ENCODE results near the gene GBP1. TPM values are rescaled to one million over a fixed set of nuclear protein-coding genes. Genes with fewer than 3 reads are reported as not detected.

The GBP1 gene
- total and polyA plus RNA-seq, 2 of the 4 experiments (the other 2 are of a cell fraction) = 39.3 to 118 TPM

DNA sequence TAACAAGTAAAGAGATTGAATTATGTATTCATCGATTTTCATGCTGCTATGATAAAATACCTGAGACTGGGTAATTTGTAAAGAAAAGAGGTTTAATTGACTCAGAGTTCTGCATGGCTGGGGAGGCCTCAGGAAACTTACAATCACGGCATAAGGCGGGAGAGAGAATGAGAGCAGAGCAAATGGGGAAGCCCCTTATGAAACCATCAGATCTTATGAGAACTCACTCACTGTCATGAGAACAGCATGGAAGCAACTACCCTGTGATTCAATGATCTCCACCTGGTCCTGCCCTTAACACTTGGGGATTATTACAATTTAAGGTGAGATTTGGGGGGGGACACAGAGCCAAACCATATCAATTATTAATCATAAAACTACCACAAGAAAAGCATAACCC lies 39.1 kb downstream of the GBP1 start:
- intact Hi-C loops (cut with micrococcal nuclease) (no loop called here), dilution Hi-C loops (cut with HindIII; ENCODE audit: low sequenced_read_pairs, unreplicated experiment) (no loop called here), in situ Hi-C loops (cut with MboI; ENCODE audit: low sequenced_read_pairs) (no loop called here)
- H3K36me3 ChIP-seq (ENCODE audit: control insufficient read depth, insufficient read depth, low read length) = no peaks in the 10 kb centered on the region
- CTCF ChIA-PET = no interaction called here
- ATAC-seq (ENCODE audit: low read depth) (no peak), DNase-seq (no peak)
- H3K9me3 ChIP-seq (ENCODE audit: control insufficient read depth, insufficient read depth, low read length) = no peaks in the 10 kb centered on the region
- H3K23ac ChIP-seq (ENCODE audit: low read depth, low read length) = no peak overlapping the region
- H3K27ac ChIP-seq (ENCODE audit: insufficient read depth, low read length) = no peak overlapping the region
- no peaks in the 10 kb centered on the region for H3K27me3 ChIP-seq (ENCODE audit: control insufficient read depth, insufficient read depth, low read length)
- no peak overlapping the region for H3K4me3 ChIP-seq (ENCODE audit: insufficient read depth, low read depth, low read length)
- H2BK120ac ChIP-seq (ENCODE audit: low read depth, low read length) = no peak overlapping the region
- H2BK5ac ChIP-seq (ENCODE audit: low read depth, low read length, poor library complexity, severe bottlenecking) = no peak overlapping the region
- no peak overlapping the region for H2BK20ac ChIP-seq (ENCODE audit: low read depth, low read length)
- H4K8ac ChIP-seq (ENCODE audit: low read depth in 2 of 2, low read length in 2 of 2) = no peak overlapping the region
- no peak overlapping the region for H3K18ac ChIP-seq (ENCODE audit: low read depth, low read length)
- no peak overlapping the region for H3K4me2 ChIP-seq (ENCODE audit: low read depth, low read length)
- no peak overlapping the region for H3K14ac ChIP-seq (replicated peaks; ENCODE audit: low read depth, low read length)
- H3K56ac ChIP-seq (ENCODE audit: extremely low read depth, insufficient read depth, low read length) = no peak overlapping the region
- H2BK15ac ChIP-seq (ENCODE audit: low read depth, low read length) = no peak overlapping the region
- no peaks in the 10 kb centered on the region for H4K20me1 ChIP-seq (ENCODE audit: insufficient read depth, low read length)
- H3K79me1 ChIP-seq (ENCODE audit: low read depth in 1 of 2, low read length in 2 of 2) = peaks cover 6 to 11% of the 10 kb centered on the region in 2 experiments; a peak in 2 of 4 replicates
- H2AK5ac ChIP-seq (ENCODE audit: low read depth, low read length) = no peak overlapping the region
- POLR2A ChIA-PET (ENCODE audit: unreplicated experiment) = no interaction called here
- peaks cover 3% of the 10 kb centered on the region for H3K4me1 ChIP-seq (ENCODE audit: control insufficient read depth, insufficient read depth, low read length)
- 80% methylated on average over 1 of the region's 3 CpGs; no CpG with 5 or more reads in 1 of the 2 experiments for WGBS, 2 experiments (ENCODE audit: extremely low coverage in 2 of 2, insufficient read length in 1 of 2)
- H4K91ac ChIP-seq (ENCODE audit: insufficient read depth, low read depth, low read length) = no peak overlapping the region
- no peak overlapping the region for H3K9ac ChIP-seq (ENCODE audit: low read depth, low read length)
- no peak for TF ChIP-seq MAZ (IDR thresholded peaks at IDR 0.05; ENCODE audit: borderline replicate concordance, low read depth, low read length)
- no peak for TF ChIP-seq RFX5 (IDR thresholded peaks at IDR 0.05; ENCODE audit: low read depth, low read length)
- TF ChIP-seq, protein P1, sequence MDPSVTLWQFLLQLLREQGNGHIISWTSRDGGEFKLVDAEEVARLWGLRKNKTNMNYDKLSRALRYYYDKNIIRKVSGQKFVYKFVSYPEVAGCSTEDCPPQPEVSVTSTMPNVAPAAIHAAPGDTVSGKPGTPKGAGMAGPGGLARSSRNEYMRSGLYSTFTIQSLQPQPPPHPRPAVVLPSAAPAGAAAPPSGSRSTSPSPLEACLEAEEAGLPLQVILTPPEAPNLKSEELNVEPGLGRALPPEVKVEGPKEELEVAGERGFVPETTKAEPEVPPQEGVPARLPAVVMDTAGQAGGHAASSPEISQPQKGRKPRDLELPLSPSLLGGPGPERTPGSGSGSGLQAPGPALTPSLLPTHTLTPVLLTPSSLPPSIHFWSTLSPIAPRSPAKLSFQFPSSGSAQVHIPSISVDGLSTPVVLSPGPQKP (IDR thresholded peaks at IDR 0.05; ENCODE audit: borderline replicate concordance, low read depth, low read length) = no peak
- no peak for TF ChIP-seq POLR2A (IDR thresholded peaks at IDR 0.05; ENCODE audit: low read depth, low read length)
- TF ChIP-seq CEBPB (IDR thresholded peaks at IDR 0.05; ENCODE audit: low read depth, low read length) = no peak
- no peak for TF ChIP-seq SMC3 (IDR thresholded peaks at IDR 0.05; ENCODE audit: low read depth, low read length)
- no peak for TF ChIP-seq MAFK (IDR thresholded peaks at IDR 0.05; ENCODE audit: low read depth, low read length)
- TF ChIP-seq, protein P2, sequence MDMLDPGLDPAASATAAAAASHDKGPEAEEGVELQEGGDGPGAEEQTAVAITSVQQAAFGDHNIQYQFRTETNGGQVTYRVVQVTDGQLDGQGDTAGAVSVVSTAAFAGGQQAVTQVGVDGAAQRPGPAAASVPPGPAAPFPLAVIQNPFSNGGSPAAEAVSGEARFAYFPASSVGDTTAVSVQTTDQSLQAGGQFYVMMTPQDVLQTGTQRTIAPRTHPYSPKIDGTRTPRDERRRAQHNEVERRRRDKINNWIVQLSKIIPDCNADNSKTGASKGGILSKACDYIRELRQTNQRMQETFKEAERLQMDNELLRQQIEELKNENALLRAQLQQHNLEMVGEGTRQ (IDR thresholded peaks at IDR 0.05; ENCODE audit: low read depth, low read length) = no peak
- no peak for TF ChIP-seq FOS (IDR thresholded peaks at IDR 0.05; ENCODE audit: low read depth, low read length)
- no peak for TF ChIP-seq BHLHE40 (IDR thresholded peaks at IDR 0.05; ENCODE audit: low read depth, low read length)
- TF ChIP-seq CHD1 (IDR thresholded peaks at IDR 0.05; ENCODE audit: low read depth, low read length) = no peak
- no peak for TF ChIP-seq RCOR1 (IDR thresholded peaks at IDR 0.05; ENCODE audit: insufficient replicate concordance, low read length)
- TF ChIP-seq NFE2L2 (IDR thresholded peaks at IDR 0.05; ENCODE audit: low read depth, low read length) = no peak
- H2AFZ ChIP-seq (replicated peaks; ENCODE audit: low read length, poor library complexity) = no peak overlapping the region
- H4K5ac ChIP-seq (ENCODE audit: low read depth, low read length) = no peak overlapping the region
- H3K9me1 ChIP-seq (ENCODE audit: insufficient read depth, low read length) = peaks cover 4% of the 10 kb centered on the region; the same call in 1 of the 2 replicates
- H2AK9ac ChIP-seq (replicated peaks; ENCODE audit: low read depth, low read length, poor library complexity) = no peak overlapping the region
- no TSS peak for BruUV-seq (replicated peaks)
- H3K4ac ChIP-seq (ENCODE audit: low read depth, low read length) = no peak overlapping the region

Measured in IMR-90 (cell line).